H1 (cell line): ENCODE data around the gene RIOK3. TPM values are rescaled to one million over a fixed set of nuclear protein-coding genes. Genes with fewer than 3 reads are reported as not detected.

ENCODE experiments used
- CTCF ChIA-PET: fragments of 300-600 bp; sonication (Branson Sonifier 250); formaldehyde crosslinking; loops from one replicate; lab custom pipeline; 2021; ENCODE audit not compliant: partially characterized antibody; lab: Charles Lee
- POLR2A ChIA-PET: fragments of 300-600 bp; sonication (Branson Sonifier 250); formaldehyde crosslinking; loops from one replicate; lab custom pipeline; 2021; ENCODE audit warnings: inconsistent platforms; ENCODE audit not compliant: partially characterized antibody; lab: Charles Lee
- DNase-seq, 2 experiments: peaks; one replicate each; pipeline versions ENCODE4 v3.0.0 to v3.0.0-alpha.2; 2010 to 2022; ENCODE audit warnings: low spot score in 2 of 2, low read depth in 1 of 2, mixed read lengths in 1 of 2
- FAIRE-seq: peaks from 2 replicates; lab custom pipeline; 2011; peaks lifted over from hg19 to GRCh38; lab: Jason Lieb, UNC
- H2AFZ ChIP-seq: 2 replicates; pipeline ENCODE4 v1.8.1; 2012; ENCODE audit warnings: low read length, inconsistent platforms
- H2AK5ac ChIP-seq: 2 replicates; pipeline ENCODE4 v1.6.1; 2013; ENCODE audit warnings: low read depth, low read length
- H2BK120ac ChIP-seq: replicated peaks from 2 replicates; pipeline ENCODE3; 2013; ENCODE audit warnings: low read depth, low read length, inconsistent platforms
- H2BK12ac ChIP-seq: 2 replicates; pipeline ENCODE4 v1.6.1; 2013; ENCODE audit warnings: low read depth, low read length
- H2BK15ac ChIP-seq: 2 replicates; pipeline ENCODE4 v1.6.1; 2013; ENCODE audit warnings: low read length
- H2BK20ac ChIP-seq: 2 replicates; pipeline ENCODE4 v1.6.1; 2013; ENCODE audit warnings: low read length
- H2BK5ac ChIP-seq: 2 replicates; pipeline ENCODE4 v1.6.1; 2013; ENCODE audit warnings: low read depth, low read length
- H3K14ac ChIP-seq: 2 replicates; pipeline ENCODE4 v1.6.1; 2013; ENCODE audit warnings: inconsistent platforms; ENCODE audit not compliant: insufficient read length
- H3K18ac ChIP-seq: 2 replicates; pipeline ENCODE4 v1.6.1; 2013; ENCODE audit warnings: low read length; ENCODE audit errors: extremely low read depth
- H3K23ac ChIP-seq: 2 replicates; pipeline ENCODE4 v1.6.1; 2013; ENCODE audit warnings: inconsistent platforms; ENCODE audit not compliant: insufficient read length
- H3K23me2 ChIP-seq: 2 replicates; pipeline ENCODE4 v1.6.1; 2013; ENCODE audit warnings: low read depth, low read length
- H3K27ac ChIP-seq: 2 replicates; pipeline ENCODE4 v1.6.1; 2011; ENCODE audit warnings: low read depth, low read length, inconsistent platforms
- H3K27me3 ChIP-seq, 4 experiments: replicated peaks in 1 of 4; 1 replicate in 1 of 4; 2 replicates in 3 of 4; pipeline versions ENCODE4 v1.6.1 to v1.8.1; 2011 to 2013; ENCODE audit warnings: low read length in 3 of 4, mild to moderate bottlenecking in 3 of 4, inconsistent platforms in 2 of 4, mixed read lengths in 2 of 4, moderate library complexity in 1 of 4; ENCODE audit not compliant: control insufficient read depth in 3 of 4, insufficient read depth in 3 of 4; ENCODE audit errors: extremely low read depth in 1 of 4
- H3K36me3 ChIP-seq, 4 experiments: 2 replicates each; pipeline versions ENCODE4 v1.6.1 to v1.8.1; 2011 to 2013; ENCODE audit warnings: mild to moderate bottlenecking in 4 of 4, low read length in 3 of 4, moderate library complexity in 2 of 4, control low read depth in 1 of 4, inconsistent platforms in 1 of 4; ENCODE audit not compliant: insufficient read depth in 4 of 4, control insufficient read depth in 2 of 4
- H3K4ac ChIP-seq: replicated peaks from 2 replicates; pipeline ENCODE3; 2013; ENCODE audit warnings: low read length, low read depth, mixed read lengths, inconsistent platforms; ENCODE audit not compliant: insufficient read length
- H3K4me1 ChIP-seq, 4 experiments: replicated peaks in 1 of 4; 1 replicate in 1 of 4; 2 replicates in 3 of 4; pipeline versions ENCODE4 v1.6.1 to v1.8.1; 2011 to 2013; ENCODE audit warnings: low read length in 3 of 4, inconsistent platforms in 2 of 4, mixed read lengths in 1 of 4; ENCODE audit not compliant: insufficient read depth in 4 of 4, control insufficient read depth in 3 of 4
- H3K4me2 ChIP-seq, 2 experiments: 2 replicates each; pipeline versions ENCODE4 v1.6.1 to v1.8.1; 2011 to 2013; ENCODE audit warnings: low read depth in 2 of 2, low read length in 2 of 2, control low read depth in 1 of 2, inconsistent platforms in 1 of 2, mild to moderate bottlenecking in 1 of 2; ENCODE audit not compliant: insufficient read depth in 1 of 2
- H3K4me3 ChIP-seq, 4 experiments: fragments of 200-600, 300-600 bp in 1 of 4; sonication (generic), shearing (Covaris generic), sonication (Bioruptor Twin) in 1 of 4; 2 replicates each; pipeline versions ENCODE4 v1.5.1 to v1.8.1; 2011 to 2016; ENCODE audit warnings: low read length in 4 of 4, low read depth in 3 of 4, control low read depth in 2 of 4, inconsistent platforms in 2 of 4, mild to moderate bottlenecking in 2 of 4, mixed read lengths in 1 of 4, moderate library complexity in 1 of 4; ENCODE audit not compliant: insufficient read depth in 2 of 4; ENCODE audit errors: extremely low read depth in 1 of 4
- H3K56ac ChIP-seq: replicated peaks from 2 replicates; pipeline ENCODE3; 2013; ENCODE audit warnings: low read depth, mild to moderate bottlenecking, mixed read lengths, low read length, inconsistent platforms; ENCODE audit not compliant: insufficient read length
- H3K79me1 ChIP-seq: 2 replicates; pipeline ENCODE4 v1.6.1; 2013; ENCODE audit warnings: low read depth, low read length, control low read depth
- H3K79me2 ChIP-seq, 2 experiments: 2 replicates each; pipeline versions ENCODE4 v1.6.1 to v1.8.1; 2012 to 2013; ENCODE audit warnings: low read length in 2 of 2, mild to moderate bottlenecking in 2 of 2, inconsistent platforms in 1 of 2; ENCODE audit not compliant: insufficient read depth in 2 of 2, control insufficient read depth in 1 of 2
- H3K9ac ChIP-seq, 4 experiments: replicated peaks in 1 of 4; 1 replicate in 1 of 4; 2 replicates in 3 of 4; pipeline versions ENCODE4 v1.6.1 to v1.8.1; 2011 to 2013; ENCODE audit warnings: low read depth in 3 of 4, low read length in 3 of 4, control low read depth in 2 of 4, mild to moderate bottlenecking in 2 of 4, moderate library complexity in 2 of 4, inconsistent platforms in 1 of 4; ENCODE audit errors: extremely low read depth in 1 of 4
- H3K9me3 ChIP-seq, 2 experiments: 2 replicates each; pipeline versions ENCODE4 v1.6.1 to v1.8.1; 2012 to 2013; ENCODE audit warnings: mild to moderate bottlenecking in 2 of 2, moderate library complexity in 2 of 2, control low read depth in 1 of 2, inconsistent platforms in 1 of 2, low read depth in 1 of 2, low read length in 1 of 2, mixed read lengths in 1 of 2; ENCODE audit not compliant: insufficient read depth in 2 of 2
- H4K20me1 ChIP-seq, 2 experiments: replicated peaks in 1 of 2; 2 replicates each; pipeline versions ENCODE3 to v1.8.1; 2011 to 2013; ENCODE audit warnings: inconsistent platforms in 2 of 2, low read length in 2 of 2, mild to moderate bottlenecking in 1 of 2; ENCODE audit not compliant: insufficient read depth in 2 of 2, control insufficient read depth in 1 of 2
- H4K5ac ChIP-seq: 2 replicates; pipeline ENCODE4 v1.6.1; 2013; ENCODE audit warnings: low read length, low read depth, mixed read lengths, inconsistent platforms; ENCODE audit not compliant: insufficient read length
- H4K8ac ChIP-seq: 2 replicates; pipeline ENCODE4 v1.8.0; 2013; ENCODE audit warnings: mild to moderate bottlenecking, moderate library complexity, low read length, inconsistent platforms; ENCODE audit not compliant: insufficient read depth; ENCODE audit errors: extremely low read depth
- H4K91ac ChIP-seq: replicated peaks from 2 replicates; pipeline ENCODE3; 2013; ENCODE audit warnings: low read length, mixed read lengths, inconsistent platforms; ENCODE audit not compliant: insufficient read length
- BACH1 ChIP-seq: IDR thresholded peaks from 2 replicates; pipeline ENCODE4 v1.6.1; 2012; ENCODE audit warnings: low read length, improper control_type of control experiment
- BCL11A ChIP-seq, 2 experiments: IDR thresholded peaks; one replicate each; pipeline ENCODE4 v1.6.1; 2011; ENCODE audit warnings: low read depth in 2 of 2, low read length in 2 of 2, mild to moderate bottlenecking in 2 of 2
- CHD2 ChIP-seq: IDR thresholded peaks from 2 replicates; pipeline ENCODE4 v1.6.1; 2012; ENCODE audit warnings: low read length, improper control_type of control experiment
- CTBP2 ChIP-seq: IDR thresholded peaks from 2 replicates; pipeline ENCODE4 v1.7.0; 2011; ENCODE audit warnings: borderline replicate concordance, mild to moderate bottlenecking, moderate library complexity, mixed read lengths, low read length; ENCODE audit not compliant: insufficient read depth, insufficient read length
- HDAC6 ChIP-seq: IDR thresholded peaks from one replicate; pipeline ENCODE4 v1.7.1; 2012; ENCODE audit warnings: low read depth, mild to moderate bottlenecking, inconsistent platforms, low read length, moderate library complexity
- JUND ChIP-seq: IDR thresholded peaks from 2 replicates; pipeline ENCODE4 v1.6.1; 2011; ENCODE audit warnings: mild to moderate bottlenecking, improper control_type of control experiment, low read length
- NRF1 ChIP-seq: IDR thresholded peaks from 2 replicates; pipeline ENCODE4 v1.6.1; 2011; ENCODE audit warnings: mild to moderate bottlenecking, low read depth, low read length, improper control_type of control experiment
- POLR2AphosphoS5 ChIP-seq: IDR thresholded peaks from 2 replicates; pipeline ENCODE4 v1.6.1; 2011; ENCODE audit warnings: low read depth, low read length
- POU5F1 ChIP-seq: IDR thresholded peaks from 2 replicates; pipeline ENCODE4 v1.6.1; 2011; ENCODE audit warnings: low read depth, mild to moderate bottlenecking, low read length, moderate library complexity
- SIX5 ChIP-seq: IDR thresholded peaks from 2 replicates; pipeline ENCODE4 v1.6.1; 2011; ENCODE audit warnings: mild to moderate bottlenecking, low read depth, low read length
- SP4 ChIP-seq: IDR thresholded peaks from 2 replicates; pipeline ENCODE4 v1.6.1; 2012; ENCODE audit warnings: low read length, inconsistent platforms
- USF2 ChIP-seq: IDR thresholded peaks from 2 replicates; pipeline ENCODE4 v1.6.1; 2011; ENCODE audit warnings: low read length, improper control_type of control experiment
- WGBS, 2 experiments: shearing (Covaris generic) in 1 of 2; methylation state at CpG; one replicate each; pipeline versions ENCODE4 v1.1.6 to v1.1.7; 2013 to 2015; ENCODE audit warnings: low lambda C conversion rate in 2 of 2, mixed read lengths in 2 of 2, inconsistent platforms in 1 of 2, low coverage in 1 of 2, missing lambda C conversion rate in 1 of 2; ENCODE audit not compliant: insufficient replicate concordance in 2 of 2, insufficient coverage in 1 of 2, insufficient read length in 1 of 2; ENCODE audit errors: extremely low coverage in 1 of 2, missing lambda C conversion rate in 1 of 2; 5-methylcytosine and 5-hydroxymethylcytosine counted together
- polyA plus RNA-seq, 7 experiments: library from polyadenylated mRNA; depleted of rRNA in 3 of 7; stranded (reverse) in 5 of 7; unstranded in 2 of 7; fragments of >200 nt in 5 of 7; fragments of 200-250 nt in 2 of 7; gene quantifications; 1 replicate in 5 of 7; 2 replicates in 1 of 7; 4 replicates in 1 of 7; pipeline versions ENCODE4 v1.2.1 to v1.2.3, GENCODE V29; 2011 to 2013; ENCODE audit warnings: missing spikeins in 2 of 7, mixed read lengths in 2 of 7
- total RNA-seq: library from RNA; stranded (reverse); fragmentation: NEBNext Ultra II Directional; extraction: Animal tissue kit (Norgen Biotek cat#: 25700); gene quantifications from 2 replicates; pipeline ENCODE4 v1.2.1, GENCODE V29; 2021

RIOK3 gene
- total and polyA plus RNA-seq, 2 of the 8 experiments (the other 6 are each of a cell fraction or from before 2014, with no cell fraction given) = 7.5 to 24.3 TPM

GRCh38 chr18:23422751-23423418 lies 30.2 kb upstream of the RIOK3 start:
- Histone ChIP-seq H3K4me2 (no peak overlapping the region), H3K23me2 (no peaks in the 10 kb centered on the region), H3K4me1 (peaks cover 2 to 5% (median 4%) of the 10 kb centered on the region in 4 experiments; a peak in 6 of 7 replicates), H3K14ac (no peak overlapping the region), H3K27me3 (no peaks in the 10 kb centered on the region), H3K79me1 (no peaks in the 10 kb centered on the region), H3K23ac (no peak overlapping the region), H3K27ac (0 out of 2 replicates have a peak overlapping the region, but pooled peaks have one; percentile 7), H2BK15ac (no peak overlapping the region), H4K91ac (no peak overlapping the region), H3K9ac (no peak overlapping the region), H3K18ac (no peak overlapping the region), H2AK5ac (no peak overlapping the region), H3K36me3 (no peaks in the 10 kb centered on the region), H2BK5ac (no peak overlapping the region), H4K8ac (no peak overlapping the region), H3K56ac (no peak overlapping the region), H4K5ac (no peak overlapping the region), H3K4me3 (no peak overlapping the region), H2BK120ac (no peak overlapping the region), H3K9me3 (no peaks in the 10 kb centered on the region), H2BK20ac (no peak overlapping the region), H3K79me2 (no peaks in the 10 kb centered on the region), H2AFZ (no peak overlapping the region)
- ChIA-PET POLR2A (interaction anchor here (0.5 kb wide), 1 partner anchor 35 kb away, joined by 3 read pairs; no protein-coding TSS in a partner anchor), CTCF (interaction anchor here (0.6 to 1.1 kb wide), 2 partner anchors 82 to 417 kb away, joined by 3 to 4 read pairs; no protein-coding TSS in a partner anchor)
- FAIRE-seq = no peak
- WGBS, 2 experiments = 94% methylated on average over 4 of the region's 4 CpGs; no CpG with 5 or more reads in 1 of the 2 experiments
- peak in 1 of 2 experiments; percentile 28 for DNase-seq
- TF ChIP-seq NRF1 = no peak
- no peak for TF ChIP-seq BCL11A (IDR thresholded peaks at IDR 0.05; ENCODE audit: low read depth in 2 of 2, low read length in 2 of 2)
- TF ChIP-seq USF2 = no peak
- TF ChIP-seq CTBP2 = no peak
- no peak for TF ChIP-seq POLR2AphosphoS5
- TF ChIP-seq BACH1 = no peak
- no peak for TF ChIP-seq JUND
- no peak for TF ChIP-seq POU5F1
- no peak for TF ChIP-seq SP4
- no peak for TF ChIP-seq HDAC6
- no peak for TF ChIP-seq CHD2
- TF ChIP-seq SIX5 = no peak
- TF ChIP-seq, all 59 proteins: peak for 0
- H3K4ac ChIP-seq = no peak overlapping the region
- no peak overlapping the region for H2BK12ac ChIP-seq
- no peaks in the 10 kb centered on the region for H4K20me1 ChIP-seq
